ENCODE measurements around the gene OR10C1.

Gene OR10C1

DNA sequence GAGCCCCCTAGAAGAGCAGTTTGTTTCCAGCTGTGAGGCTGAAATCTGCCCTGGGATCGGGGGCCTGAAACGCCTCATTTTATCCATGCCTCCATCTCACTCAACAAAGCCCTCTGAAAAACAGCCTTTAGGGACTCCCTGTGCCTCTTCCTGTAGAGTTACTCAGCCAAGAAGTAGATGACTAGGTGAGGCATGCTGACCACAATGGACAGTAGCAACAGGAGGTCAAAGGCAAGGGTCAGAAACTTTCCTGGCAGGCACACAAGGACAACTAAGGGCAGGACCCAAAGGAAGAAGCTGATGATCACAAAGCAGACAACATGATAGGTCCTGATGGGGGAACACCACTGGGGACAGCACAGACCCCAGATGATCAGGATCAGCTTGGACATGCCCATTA is 35.9 kb downstream of the OR10C1 start:
- no peak overlapping the region for H3K4me3 ChIP-seq (ENCODE audit: low read depth, low read length)

DNA sequence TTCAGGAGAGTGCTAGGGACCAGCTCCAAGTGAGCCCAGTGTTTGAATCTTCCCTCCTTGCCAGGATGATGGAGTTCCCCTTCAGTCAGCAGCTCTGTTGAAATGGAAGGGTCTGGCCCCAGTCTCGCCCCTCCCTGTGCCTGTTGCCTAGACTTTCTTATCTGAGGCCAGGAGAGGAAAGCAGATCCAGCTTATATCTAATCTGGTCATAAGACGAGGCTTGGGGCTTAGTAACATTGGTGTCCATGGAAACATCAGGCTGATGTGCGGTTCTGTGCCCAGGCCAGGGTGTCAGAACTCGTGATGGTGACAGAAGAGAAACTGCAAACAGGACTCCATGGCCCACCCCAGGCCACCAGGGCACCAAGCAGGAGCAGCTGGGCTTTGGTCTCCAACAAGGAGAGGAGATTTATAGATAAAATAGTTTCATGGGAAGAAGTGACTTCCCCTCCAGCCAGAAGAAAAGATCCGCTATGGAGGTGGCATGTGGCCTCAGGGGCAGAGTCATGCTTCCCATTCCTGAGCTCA is 38.9 kb downstream of the OR10C1 start:
- no peak overlapping the region for H3K4me3 ChIP-seq (ENCODE audit: low read depth, low read length)

DNA sequence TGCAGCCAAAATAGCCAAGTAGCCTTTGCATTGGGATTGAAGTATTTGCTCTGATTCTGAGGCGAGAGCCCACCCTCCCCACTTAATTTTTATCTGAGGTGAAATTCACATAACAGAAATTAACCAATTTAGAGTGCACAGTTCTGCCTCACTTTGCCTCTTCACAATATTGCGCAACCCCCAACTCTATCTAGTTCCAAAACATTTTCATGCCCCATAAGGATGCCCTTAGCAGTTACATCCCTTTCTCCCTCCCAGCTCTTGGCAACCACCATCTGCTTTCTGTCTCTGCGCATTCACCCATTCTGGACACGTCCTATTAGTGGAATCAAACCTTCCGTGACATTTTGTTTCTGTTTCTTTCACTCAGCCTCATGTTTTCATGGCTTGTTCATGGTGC is 39.6 kb downstream of the OR10C1 start:
- H3K4me3 ChIP-seq (ENCODE audit: low read depth, low read length): no peak overlapping the region

DNA sequence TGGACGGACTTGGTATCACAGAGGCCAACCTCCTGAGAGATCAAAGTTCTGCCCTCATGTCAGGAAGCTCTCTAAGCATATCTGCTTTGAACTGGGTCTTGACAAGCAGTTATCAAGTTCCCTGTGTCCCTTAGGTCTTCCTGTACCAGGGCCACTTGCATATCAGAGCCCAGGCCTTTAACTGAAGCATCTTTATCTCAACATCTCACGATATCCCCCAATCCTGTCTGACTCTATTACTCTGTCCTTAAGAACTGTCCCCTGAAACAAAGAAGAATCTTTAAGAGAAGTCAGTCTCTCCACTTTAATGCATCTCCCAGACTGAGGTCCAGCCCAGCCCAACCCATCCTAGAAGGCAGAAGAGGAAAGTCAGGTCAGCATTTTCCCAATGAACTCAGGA is 40.5 kb downstream of the OR10C1 start:
- H3K4me3 ChIP-seq (ENCODE audit: low read depth, low read length): no peak overlapping the region

DNA sequence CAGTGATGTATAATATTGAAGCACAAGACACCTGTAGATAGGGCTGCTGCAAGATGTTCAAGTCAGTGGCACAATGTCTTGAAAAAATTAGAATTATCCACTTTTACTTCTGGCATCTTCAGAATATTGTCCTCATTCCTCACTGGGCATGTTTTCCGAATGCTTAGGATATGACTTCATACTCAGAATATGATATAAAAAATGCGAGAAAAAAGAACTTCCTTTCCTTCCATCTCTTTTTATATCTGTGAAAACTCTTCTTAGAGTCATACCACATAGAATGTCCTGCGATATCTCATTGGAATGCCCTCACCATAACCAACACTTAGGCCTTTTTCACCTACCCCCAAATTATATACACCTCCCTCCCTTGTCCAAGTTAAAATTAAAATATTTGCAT is 44.1 kb downstream of the OR10C1 start:
- no peak overlapping the region for H3K4me3 ChIP-seq (ENCODE audit: low read depth, low read length)

DNA sequence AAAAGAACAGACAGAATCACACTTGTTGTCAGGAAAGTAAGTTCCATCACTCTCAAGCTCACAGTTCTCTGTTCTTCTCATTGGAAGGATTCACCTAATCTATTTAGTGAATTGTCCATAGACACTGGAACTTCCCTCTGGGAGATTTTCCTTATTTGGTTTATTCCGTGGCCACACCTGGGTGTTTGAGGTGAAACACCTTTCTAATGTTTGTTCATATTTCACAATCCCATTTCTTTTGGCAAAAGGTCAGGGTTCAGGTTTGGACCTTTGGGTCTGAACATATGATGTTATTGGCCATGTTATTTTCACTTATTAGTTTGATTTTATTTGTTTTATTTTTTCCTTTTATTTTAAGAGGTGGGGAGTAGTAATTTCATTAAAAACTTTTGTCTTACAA is 44.6 kb downstream of the OR10C1 start:
- H3K4me3 ChIP-seq (ENCODE audit: low read depth, low read length): no peak overlapping the region

DNA sequence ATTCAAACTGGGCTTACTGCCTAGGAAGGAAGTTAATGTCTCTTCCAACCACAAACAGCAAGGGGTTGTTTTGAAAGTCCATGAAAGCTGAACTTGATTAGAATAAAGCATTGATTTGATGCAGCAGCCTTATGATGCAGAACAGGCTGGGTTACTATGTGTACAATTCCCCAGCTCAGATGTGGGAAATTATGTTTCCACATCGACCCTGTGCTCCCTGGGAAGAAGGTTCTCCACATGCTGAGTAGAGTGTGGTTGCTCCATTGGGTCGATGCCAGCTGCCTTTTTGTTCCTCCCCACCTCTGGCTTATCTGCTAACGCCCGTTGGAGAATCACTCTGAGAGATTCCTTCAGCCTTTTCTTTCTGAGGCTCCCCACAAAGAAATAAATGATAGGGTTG is 47.5 kb downstream of the OR10C1 start:
- no peak overlapping the region for H3K4me3 ChIP-seq (ENCODE audit: low read depth, low read length)

DNA sequence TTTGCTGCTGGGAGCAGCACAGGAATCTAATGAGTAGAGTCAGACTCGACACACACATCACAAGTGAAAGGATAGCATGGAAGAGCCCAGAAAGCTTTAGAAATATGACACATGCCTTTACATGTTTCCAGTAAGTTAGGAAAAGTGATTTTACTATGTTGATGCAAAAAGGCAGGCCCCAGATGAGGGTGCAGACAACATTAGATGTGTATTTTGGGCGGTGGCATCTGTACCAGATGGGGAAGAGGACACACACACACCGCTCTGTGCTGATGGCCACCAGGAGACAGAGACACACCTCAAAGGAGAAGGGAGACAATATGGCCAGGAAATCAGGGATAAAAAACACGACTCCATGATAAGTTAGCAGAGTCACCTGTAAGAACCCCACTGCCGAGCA is 48.0 kb downstream of the OR10C1 start:
- no peak overlapping the region for H3K4me3 ChIP-seq (ENCODE audit: low read depth, low read length)

DNA sequence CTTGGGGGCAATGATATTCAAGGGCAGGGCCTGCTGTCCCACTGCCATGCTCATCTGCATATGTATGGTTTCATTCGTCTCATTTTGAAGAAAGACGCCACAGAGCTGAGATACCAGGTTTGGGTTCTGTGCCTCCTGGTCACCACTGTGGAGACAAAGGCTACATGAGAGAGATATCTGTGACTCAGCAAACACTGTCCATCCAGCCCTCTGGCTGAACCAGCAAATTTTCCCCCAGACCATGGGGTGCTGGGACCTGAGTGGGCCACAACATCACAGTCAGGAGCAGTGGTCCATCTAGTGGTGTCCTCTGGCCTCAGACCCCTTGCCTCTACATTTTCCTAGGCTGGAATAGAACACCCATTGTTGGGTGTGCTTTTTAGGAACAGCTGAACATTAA is 48.6 kb downstream of the OR10C1 start, which contains the start of gene MAS1L:
Gene MAS1L (minus strand): TSS at position 297 of the 400 bp plus-strand sequence. CDS start 54 bp downstream, at position 243.
- H3K4me3 ChIP-seq (ENCODE audit: low read depth, low read length): no peak within 1 kb of the TSS

DNA sequence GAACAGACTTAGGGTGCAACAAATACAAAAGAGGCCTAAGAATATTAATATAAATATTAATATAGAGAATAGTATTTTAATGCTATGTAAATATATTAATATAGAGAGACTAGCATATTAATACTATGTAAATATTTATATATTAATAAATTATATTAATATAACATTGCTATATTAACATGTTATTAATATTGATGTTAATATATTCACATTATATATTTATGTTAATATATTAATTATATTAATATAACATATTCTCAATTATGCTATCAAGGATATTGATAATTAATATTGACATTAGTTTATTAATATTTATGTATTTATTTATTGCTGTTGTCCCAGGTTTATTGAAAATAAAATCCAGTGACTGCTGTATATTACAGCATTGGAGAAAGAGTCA is 49.8 kb downstream of the OR10C1 start:
- no peak overlapping the region for H3K4me3 ChIP-seq (ENCODE audit: low read depth, low read length)

DNA sequence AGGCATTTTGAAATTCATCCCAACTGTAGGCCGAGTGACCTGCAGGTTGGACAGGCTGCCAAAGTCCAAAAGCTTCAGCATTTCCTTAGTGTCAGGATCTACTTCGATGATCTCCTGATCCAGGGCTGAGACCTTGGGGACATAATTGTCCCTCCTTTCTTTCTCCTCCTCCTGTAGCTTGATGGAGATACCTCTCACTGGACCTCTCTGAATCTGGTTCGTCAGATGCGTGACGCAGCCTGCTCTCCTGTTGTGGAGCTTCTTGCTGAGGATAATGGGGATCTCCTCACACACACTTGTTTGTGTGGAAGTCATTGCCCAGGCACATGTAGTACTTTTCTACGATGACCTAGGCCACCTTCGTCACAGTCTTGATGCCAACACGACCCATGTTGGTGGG is 50.2 kb downstream of the OR10C1 start:
- H3K4me3 ChIP-seq (ENCODE audit: low read depth, low read length): no peak overlapping the region

DNA sequence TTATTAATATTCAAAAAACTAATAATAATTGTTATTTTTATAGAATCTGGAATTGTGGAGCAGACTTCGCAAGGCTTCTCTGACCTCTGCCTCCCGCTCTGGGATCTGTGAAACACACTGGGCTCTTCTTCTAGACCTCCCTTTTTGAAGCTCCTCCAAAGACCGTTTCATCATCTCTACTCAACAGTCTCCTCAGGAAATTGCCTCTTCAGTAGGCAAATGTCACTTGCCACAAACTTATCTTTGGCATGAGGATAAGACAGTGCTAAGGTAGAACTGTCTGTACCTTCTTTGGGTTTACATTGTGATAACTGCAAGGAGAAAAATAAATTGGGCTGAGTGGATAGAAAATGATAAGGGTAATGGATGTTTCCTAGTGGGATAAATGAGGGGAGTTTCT is 50.9 kb downstream of the OR10C1 start:
- no peak overlapping the region for H3K4me3 ChIP-seq (ENCODE audit: low read depth, low read length)

DNA sequence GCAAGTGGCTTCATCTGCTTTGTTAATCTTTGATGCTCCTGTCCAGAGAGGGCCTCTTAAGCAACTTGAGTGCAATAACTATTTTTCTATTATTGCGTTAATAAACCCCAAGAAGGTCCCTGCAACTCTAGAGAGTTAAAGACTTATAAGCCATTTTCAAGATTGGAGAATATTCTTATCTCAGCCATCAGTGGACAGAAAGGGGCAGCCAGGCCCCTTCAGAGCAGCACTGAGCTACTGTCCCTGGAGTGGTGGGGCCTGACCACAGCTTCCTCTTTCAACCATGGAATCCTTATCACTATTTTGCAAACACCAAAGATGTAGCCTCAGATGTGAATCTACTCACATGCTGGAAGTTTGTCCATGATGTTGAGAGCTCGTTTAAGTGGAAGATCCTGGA is 51.4 kb downstream of the OR10C1 start:
- H3K4me3 ChIP-seq (ENCODE audit: low read depth, low read length): no peak overlapping the region

Measured in iPS-11a (cell line).